Measurements from ENCODE around the gene TFCP2L1. TPM values are rescaled to one million over a fixed set of nuclear protein-coding genes. Genes with fewer than 3 reads are reported as not detected.
A peak's percentile ranks its signal among the peaks of the same experiment; 100 is the strongest.
"Not testable (repeated sequence)": the region's sequence is repeated elsewhere in the genome, so short reads cannot be mapped to it uniquely, and the experiment has no call there.

Gene TFCP2L1, protein sequence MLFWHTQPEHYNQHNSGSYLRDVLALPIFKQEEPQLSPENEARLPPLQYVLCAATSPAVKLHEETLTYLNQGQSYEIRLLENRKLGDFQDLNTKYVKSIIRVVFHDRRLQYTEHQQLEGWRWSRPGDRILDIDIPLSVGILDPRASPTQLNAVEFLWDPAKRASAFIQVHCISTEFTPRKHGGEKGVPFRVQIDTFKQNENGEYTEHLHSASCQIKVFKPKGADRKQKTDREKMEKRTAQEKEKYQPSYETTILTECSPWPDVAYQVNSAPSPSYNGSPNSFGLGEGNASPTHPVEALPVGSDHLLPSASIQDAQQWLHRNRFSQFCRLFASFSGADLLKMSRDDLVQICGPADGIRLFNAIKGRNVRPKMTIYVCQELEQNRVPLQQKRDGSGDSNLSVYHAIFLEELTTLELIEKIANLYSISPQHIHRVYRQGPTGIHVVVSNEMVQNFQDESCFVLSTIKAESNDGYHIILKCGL
- total RNA-seq (under 1 TPM; 0.30 to 0.50 TPM), polyA plus RNA-seq (ENCODE audit: insufficient read length in 2 of 2) (under 1 TPM; 0.52 to 0.89 TPM)
- long read RNA-seq, donor 1 = 0 reads
- long read RNA-seq, donor 2 = 0 reads
- long read RNA-seq, donor 3 = 0 reads
- long read RNA-seq, donor 4 = 0 reads

DNA sequence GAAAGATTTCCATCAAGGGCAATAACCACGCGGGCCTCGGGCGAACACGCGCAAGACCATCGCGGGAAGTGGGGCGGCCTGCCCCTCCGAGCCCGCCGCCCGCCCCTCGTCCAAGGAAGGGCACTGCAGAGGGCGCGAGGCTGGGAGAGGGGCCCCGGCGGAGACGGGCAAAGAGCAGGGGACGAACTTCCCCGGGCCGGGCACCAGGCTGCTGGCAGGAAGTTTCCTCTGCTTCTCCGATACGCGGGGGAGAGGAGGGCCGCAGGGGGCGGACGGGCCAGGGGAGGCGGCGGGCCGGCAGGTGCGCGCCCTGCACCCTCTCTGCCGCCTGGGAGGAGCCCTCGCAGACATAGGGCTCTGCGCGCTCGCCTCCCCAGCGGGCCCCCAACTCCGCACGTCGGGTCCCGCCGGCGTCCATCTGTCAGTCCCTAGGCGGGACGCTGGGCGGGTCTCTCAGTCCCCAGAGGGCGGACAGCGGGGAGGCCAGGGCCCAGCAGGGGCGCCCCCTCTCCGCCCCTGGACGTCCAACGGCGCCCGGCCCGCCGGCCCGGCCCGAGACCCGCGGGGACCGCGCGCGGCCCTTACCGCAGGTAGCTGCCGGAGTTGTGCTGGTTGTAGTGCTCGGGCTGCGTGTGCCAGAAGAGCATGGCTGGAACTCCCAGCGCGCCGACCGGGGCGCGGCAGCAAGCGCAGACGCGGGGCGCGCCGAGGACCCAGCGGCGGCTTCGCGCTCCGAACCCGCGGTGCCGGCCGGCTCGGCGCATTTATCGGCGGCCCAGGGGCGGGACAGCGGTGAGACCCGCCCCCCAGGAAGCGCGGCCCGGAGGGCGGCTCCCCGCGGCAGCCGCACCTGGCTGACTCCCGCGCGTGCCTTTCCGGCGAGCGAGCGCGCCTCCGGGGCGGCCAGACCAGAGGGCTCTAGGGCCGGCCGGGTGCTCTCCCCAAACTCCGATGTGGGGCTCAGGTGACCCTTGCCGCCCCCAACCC, at the start of gene TFCP2L1:
Gene TFCP2L1 (minus strand): TSS at position 740 of the 987 bp plus-strand sequence. CDS start 93 bp downstream, at position 647.
- no peak within 1 kb of the TSS for H3K4me3 ChIP-seq (ENCODE audit: low read depth, low read length)
- peaks cover 8% of the 10 kb centered on the region for H3K4me1 ChIP-seq (ENCODE audit: control insufficient read depth, insufficient read depth, low read length)
- no peaks in the 10 kb centered on the region for H3K9me3 ChIP-seq (ENCODE audit: control insufficient read depth, insufficient read depth, low read length)
- H3K27me3 ChIP-seq (ENCODE audit: control insufficient read depth, insufficient read depth, low read length) = peaks cover 31% of the 10 kb centered on the region
- DNase-seq (ENCODE audit: low read depth in 4 of 6, low spot score in 6 of 6) = peak in 2 of 6 donors; percentile 18 to 42
- WGBS (ENCODE audit: insufficient coverage) = under 1% methylated on average over 119 of the region's 119 CpGs
- H3K36me3 ChIP-seq (ENCODE audit: control insufficient read depth, insufficient read depth, low read length) = no peaks in the 10 kb centered on the region
- no peak within 1 kb of the TSS for H3K27ac ChIP-seq (ENCODE audit: low read depth, low read length)

DNA sequence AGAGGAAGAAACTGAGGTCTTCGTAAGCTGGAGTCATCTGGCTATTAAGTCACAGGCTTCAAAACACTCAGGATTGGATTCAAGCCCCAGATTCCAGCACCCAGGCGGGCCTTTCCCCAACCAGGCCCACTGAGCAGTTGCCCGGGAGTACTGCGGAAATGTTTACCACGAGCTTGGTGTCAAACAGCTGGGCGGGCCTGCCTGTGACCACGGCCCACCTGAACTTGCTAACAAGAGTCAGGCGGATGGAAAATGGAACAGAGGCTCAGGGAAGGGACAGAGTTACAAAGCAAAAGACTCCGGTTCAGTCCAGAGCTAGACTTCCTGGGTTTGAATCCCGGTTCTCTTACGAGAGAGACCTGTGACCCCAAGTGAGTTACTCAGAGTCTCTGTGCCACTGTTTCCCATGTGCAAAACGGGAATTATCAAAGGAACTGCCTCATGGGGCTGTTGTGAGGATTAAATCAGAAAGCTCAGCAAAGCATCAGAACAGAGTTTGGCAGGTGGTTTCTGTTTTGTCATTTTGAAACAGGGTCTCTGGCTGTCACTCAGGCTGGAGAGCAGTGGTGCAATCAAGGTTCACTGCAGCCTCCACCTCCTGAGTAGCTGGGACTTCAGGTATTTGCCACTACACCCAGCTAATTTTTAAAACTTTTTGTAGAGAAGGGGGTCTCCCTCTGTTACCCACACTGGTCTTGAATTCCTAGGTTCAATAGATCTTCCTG, 49.0 kb upstream of the TFCP2L1 start:
- Histone ChIP-seq H3K27ac (ENCODE audit: low read depth, low read length) (no peak overlapping the region), H3K27me3 (ENCODE audit: control insufficient read depth, insufficient read depth, low read length) (no peaks in the 10 kb centered on the region), H3K4me3 (ENCODE audit: low read depth, low read length) (no peak overlapping the region), H3K9me3 (ENCODE audit: control insufficient read depth, insufficient read depth, low read length) (no peaks in the 10 kb centered on the region), H3K4me1 (ENCODE audit: control insufficient read depth, insufficient read depth, low read length) (no peaks in the 10 kb centered on the region), H3K36me3 (ENCODE audit: control insufficient read depth, insufficient read depth, low read length) (peaks cover 16% of the 10 kb centered on the region)
- WGBS (ENCODE audit: insufficient coverage) = 69% methylated on average over 11 of the region's 12 CpGs
- no peak for DNase-seq (ENCODE audit: low read depth in 4 of 6, low spot score in 6 of 6)

DNA sequence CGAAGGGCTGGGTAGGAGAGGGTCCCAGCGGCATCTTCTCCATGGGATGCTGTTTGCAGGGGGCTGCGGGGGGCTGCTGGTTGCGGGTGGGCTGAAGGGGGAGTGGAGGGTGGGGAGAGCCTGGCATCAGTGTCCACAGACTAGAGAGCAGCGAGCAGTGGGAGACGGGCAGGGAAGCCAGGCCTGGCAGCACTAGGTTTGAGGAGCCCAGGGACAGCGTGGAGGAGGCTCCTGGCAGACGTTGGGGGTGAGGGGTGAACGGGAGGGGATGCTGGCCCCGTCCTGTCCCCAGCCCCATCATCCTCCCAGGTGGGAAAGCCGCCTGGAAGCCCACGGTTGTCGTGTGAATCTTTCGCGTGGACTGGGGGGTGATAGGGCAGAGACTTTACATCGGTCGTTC, 48.2 kb upstream of the TFCP2L1 start:
- no peaks in the 10 kb centered on the region for H3K9me3 ChIP-seq (ENCODE audit: control insufficient read depth, insufficient read depth, low read length)
- 82% methylated on average over 9 of the region's 17 CpGs for WGBS (ENCODE audit: insufficient coverage)
- no peak for DNase-seq (ENCODE audit: low read depth in 4 of 6, low spot score in 6 of 6)

DNA sequence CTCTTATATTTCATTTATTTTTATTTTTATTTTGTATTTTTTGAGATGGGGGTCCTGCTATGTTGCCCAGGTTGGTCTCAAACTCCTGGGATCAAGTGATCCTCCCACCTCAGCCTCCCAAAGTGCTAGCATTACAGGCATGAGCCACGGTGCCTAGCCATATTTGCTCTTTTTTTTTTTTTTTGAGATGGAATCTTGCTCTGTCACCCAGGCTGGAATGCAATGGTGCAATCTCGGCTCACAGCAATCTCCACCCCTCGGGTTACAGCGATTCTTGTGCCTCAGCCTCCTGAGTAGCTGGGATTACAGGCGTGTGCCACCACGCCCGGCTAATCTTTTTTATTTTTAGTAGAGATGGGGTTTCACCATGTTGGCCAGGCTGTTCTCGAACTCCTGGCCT, 46.3 kb upstream of the TFCP2L1 start:
- H3K4me3 ChIP-seq (ENCODE audit: low read depth, low read length); H3K27me3 ChIP-seq (ENCODE audit: control insufficient read depth, insufficient read depth, low read length); H3K4me1 ChIP-seq (ENCODE audit: control insufficient read depth, insufficient read depth, low read length); DNase-seq (ENCODE audit: low read depth in 4 of 6, low spot score in 6 of 6); H3K9me3 ChIP-seq (ENCODE audit: control insufficient read depth, insufficient read depth, low read length); H3K36me3 ChIP-seq (ENCODE audit: control insufficient read depth, insufficient read depth, low read length); H3K27ac ChIP-seq (ENCODE audit: low read depth, low read length): not testable (repeated sequence)
- WGBS (ENCODE audit: insufficient coverage) = 91% methylated on average over 7 of the region's 8 CpGs

More for the DNA sequence above, 48.2 kb upstream of the TFCP2L1 start:
- Histone ChIP-seq H3K4me3 (ENCODE audit: low read depth, low read length) (no peak overlapping the region), H3K4me1 (ENCODE audit: control insufficient read depth, insufficient read depth, low read length) (no peaks in the 10 kb centered on the region), H3K36me3 (ENCODE audit: control insufficient read depth, insufficient read depth, low read length) (peaks cover 9% of the 10 kb centered on the region), H3K27ac (ENCODE audit: low read depth, low read length) (no peak overlapping the region), H3K27me3 (ENCODE audit: control insufficient read depth, insufficient read depth, low read length) (no peaks in the 10 kb centered on the region)

DNA sequence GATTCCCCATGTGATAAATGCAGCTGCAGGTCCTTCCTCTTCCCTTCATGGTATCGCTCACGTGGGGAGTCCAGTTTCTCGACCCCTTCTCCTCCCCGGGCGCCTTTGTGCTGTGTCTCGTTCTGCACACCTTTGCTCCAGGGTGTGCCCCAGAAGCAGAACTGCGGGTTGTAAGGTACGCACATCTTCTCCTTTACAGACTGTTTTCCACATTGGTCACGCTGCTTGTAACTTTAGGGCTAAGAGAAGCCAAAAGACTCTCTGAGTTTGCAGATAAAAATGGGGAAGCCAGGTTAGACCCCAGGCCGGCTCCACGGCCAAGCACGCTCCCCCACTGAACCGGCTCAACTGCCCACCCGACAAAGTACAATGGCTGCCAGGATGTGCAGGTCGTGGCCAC, 45.9 kb upstream of the TFCP2L1 start:
- no peaks in the 10 kb centered on the region for H3K4me1 ChIP-seq (ENCODE audit: control insufficient read depth, insufficient read depth, low read length)
- H3K27ac ChIP-seq (ENCODE audit: low read depth, low read length) = no peak overlapping the region
- H3K27me3 ChIP-seq (ENCODE audit: control insufficient read depth, insufficient read depth, low read length) = no peaks in the 10 kb centered on the region
- no peak overlapping the region for H3K4me3 ChIP-seq (ENCODE audit: low read depth, low read length)
- no peaks in the 10 kb centered on the region for H3K36me3 ChIP-seq (ENCODE audit: control insufficient read depth, insufficient read depth, low read length)
- DNase-seq (ENCODE audit: low read depth in 4 of 6, low spot score in 6 of 6) = no peak
- H3K9me3 ChIP-seq (ENCODE audit: control insufficient read depth, insufficient read depth, low read length) = no peaks in the 10 kb centered on the region
- 93% methylated on average over 6 of the region's 15 CpGs for WGBS (ENCODE audit: insufficient coverage)

DNA sequence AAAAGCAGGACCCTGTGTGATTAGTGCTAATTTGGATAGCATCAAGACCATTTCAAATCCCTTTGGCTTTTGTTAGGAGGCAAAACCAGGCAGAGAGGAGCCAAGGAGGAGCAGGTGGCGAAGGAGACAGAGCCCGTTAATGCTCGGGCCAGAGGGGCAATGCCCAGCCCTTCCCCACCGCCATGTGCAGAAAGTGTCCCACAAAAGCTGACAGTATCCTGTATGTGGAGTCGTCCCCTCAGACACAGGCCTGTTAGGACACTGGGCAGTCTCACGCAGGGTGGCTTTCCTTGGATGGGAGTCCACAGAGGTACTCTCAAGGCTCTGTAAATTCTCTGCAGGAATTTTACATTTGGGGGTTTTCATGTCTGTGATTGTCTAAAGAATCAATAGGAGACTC, 44.8 kb upstream of the TFCP2L1 start:
- no peaks in the 10 kb centered on the region for H3K36me3 ChIP-seq (ENCODE audit: control insufficient read depth, insufficient read depth, low read length)
- H3K4me1 ChIP-seq (ENCODE audit: control insufficient read depth, insufficient read depth, low read length) = no peaks in the 10 kb centered on the region
- peak in 1 of 6 donors; percentile 15 for DNase-seq (ENCODE audit: low read depth in 4 of 6, low spot score in 6 of 6)
- H3K27me3 ChIP-seq (ENCODE audit: control insufficient read depth, insufficient read depth, low read length) = no peaks in the 10 kb centered on the region
- no peak overlapping the region for H3K27ac ChIP-seq (ENCODE audit: low read depth, low read length)
- H3K9me3 ChIP-seq (ENCODE audit: control insufficient read depth, insufficient read depth, low read length) = no peaks in the 10 kb centered on the region
- WGBS (ENCODE audit: insufficient coverage) = 84% methylated on average over 6 of the region's 6 CpGs
- H3K4me3 ChIP-seq (ENCODE audit: low read depth, low read length) = no peak overlapping the region

DNA sequence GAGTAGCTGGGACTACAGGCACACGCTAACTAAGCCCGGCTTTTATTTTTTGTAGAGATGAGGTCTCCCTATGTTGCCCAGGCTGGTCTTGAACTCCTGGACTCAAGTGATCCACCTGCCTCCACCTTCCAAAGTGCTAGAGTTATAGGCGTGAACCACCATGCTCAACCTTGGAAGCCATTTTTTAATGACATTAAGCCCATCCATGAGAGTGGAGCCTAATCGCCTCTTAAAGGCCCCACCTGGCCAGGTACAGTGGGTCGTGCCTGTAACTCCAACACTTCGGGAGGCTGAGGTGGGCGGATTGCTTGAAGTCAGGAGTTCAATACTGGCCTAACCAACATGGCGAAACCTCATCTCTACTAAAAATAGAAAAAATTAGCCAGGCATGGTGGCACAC, 41.6 kb upstream of the TFCP2L1 start:
- no peak overlapping the region for H3K4me3 ChIP-seq (ENCODE audit: low read depth, low read length)
- no peak overlapping the region for H3K27ac ChIP-seq (ENCODE audit: low read depth, low read length)
- WGBS (ENCODE audit: insufficient coverage) = 89% methylated on average over 6 of the region's 8 CpGs
- no peaks in the 10 kb centered on the region for H3K9me3 ChIP-seq (ENCODE audit: control insufficient read depth, insufficient read depth, low read length)
- no peaks in the 10 kb centered on the region for H3K36me3 ChIP-seq (ENCODE audit: control insufficient read depth, insufficient read depth, low read length)
- H3K4me1 ChIP-seq (ENCODE audit: control insufficient read depth, insufficient read depth, low read length) = no peaks in the 10 kb centered on the region
- no peaks in the 10 kb centered on the region for H3K27me3 ChIP-seq (ENCODE audit: control insufficient read depth, insufficient read depth, low read length)
- DNase-seq (ENCODE audit: low read depth in 4 of 6, low spot score in 6 of 6) = no peak

DNA sequence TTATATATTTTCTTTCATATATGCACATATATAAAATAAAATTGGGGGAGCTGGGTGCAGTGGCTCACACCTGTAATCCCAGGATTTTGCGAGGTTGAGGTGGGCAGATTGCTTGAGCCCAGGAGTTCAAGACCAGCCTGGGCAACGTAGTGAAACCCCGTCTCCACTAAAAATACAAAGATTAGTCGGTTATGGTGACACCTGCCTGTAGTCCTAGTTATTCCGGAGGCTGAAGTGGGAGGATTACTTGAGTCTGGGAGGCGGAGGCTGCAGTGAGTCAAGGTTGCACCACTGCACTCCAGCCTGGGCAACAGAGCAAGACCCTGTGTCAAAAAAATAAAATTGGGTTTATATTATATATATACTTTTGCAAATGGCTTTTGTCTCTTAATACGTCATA, 39.6 kb upstream of the TFCP2L1 start:
- 96% methylated on average over 4 of the region's 7 CpGs for WGBS (ENCODE audit: insufficient coverage)
- Histone ChIP-seq H3K4me1 (ENCODE audit: control insufficient read depth, insufficient read depth, low read length) (no peaks in the 10 kb centered on the region), H3K4me3 (ENCODE audit: low read depth, low read length) (no peak overlapping the region), H3K27me3 (ENCODE audit: control insufficient read depth, insufficient read depth, low read length) (no peaks in the 10 kb centered on the region), H3K27ac (ENCODE audit: low read depth, low read length) (no peak overlapping the region), H3K9me3 (ENCODE audit: control insufficient read depth, insufficient read depth, low read length) (no peaks in the 10 kb centered on the region), H3K36me3 (ENCODE audit: control insufficient read depth, insufficient read depth, low read length) (no peaks in the 10 kb centered on the region)
- DNase-seq (ENCODE audit: low read depth in 4 of 6, low spot score in 6 of 6) = no peak

DNA sequence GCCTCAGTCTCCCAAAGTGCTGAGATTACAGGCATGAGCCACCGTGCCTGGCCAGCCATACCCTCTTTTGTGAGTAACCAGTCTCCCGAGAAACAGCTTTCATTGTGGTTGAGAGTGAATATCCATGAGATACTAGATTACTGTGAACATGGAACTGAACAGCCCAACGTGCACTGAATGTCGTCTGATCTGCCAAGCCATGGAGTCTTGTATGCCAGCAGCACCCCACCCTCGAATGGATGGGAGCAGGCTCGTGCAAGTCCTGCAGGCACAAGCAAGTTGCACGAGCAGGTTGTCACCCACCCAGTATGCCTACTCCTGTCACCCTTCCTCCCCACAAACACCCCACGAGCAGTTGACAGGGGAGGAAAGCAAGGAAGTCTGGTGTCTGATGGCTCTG, 36.5 kb upstream of the TFCP2L1 start:
- no peak overlapping the region for H3K27ac ChIP-seq (ENCODE audit: low read depth, low read length)
- no peak for DNase-seq (ENCODE audit: low read depth in 4 of 6, low spot score in 6 of 6)
- WGBS (ENCODE audit: insufficient coverage) = 75% methylated on average over 7 of the region's 8 CpGs
- no peaks in the 10 kb centered on the region for H3K36me3 ChIP-seq (ENCODE audit: control insufficient read depth, insufficient read depth, low read length)
- H3K27me3 ChIP-seq (ENCODE audit: control insufficient read depth, insufficient read depth, low read length) = no peaks in the 10 kb centered on the region
- no peak overlapping the region for H3K4me3 ChIP-seq (ENCODE audit: low read depth, low read length)
- no peaks in the 10 kb centered on the region for H3K9me3 ChIP-seq (ENCODE audit: control insufficient read depth, insufficient read depth, low read length)
- H3K4me1 ChIP-seq (ENCODE audit: control insufficient read depth, insufficient read depth, low read length) = no peaks in the 10 kb centered on the region
